GM13976 (cell line): ENCODE results near the gene CCDC33.

Experiments used
- DNase-seq: peaks from one replicate; pipeline ENCODE4 v3.0.0; 2012; ENCODE audit warnings: low spot score
- CTCF ChIP-seq: IDR thresholded peaks from 2 replicates; pipeline ENCODE4 v1.5.1; 2012; ENCODE audit warnings: borderline replicate concordance, mild to moderate bottlenecking; ENCODE audit not compliant: insufficient read depth; ENCODE audit errors: extremely low read depth, missing control alignments, control extremely low read depth
- in situ Hi-C: fragments of 300-500 bp; cut with MboI; formaldehyde crosslinking; loops from one replicate; pipeline ENCODE4 v1.12.0; 2022; ENCODE audit warnings: low sequenced_read_pairs, mixed read lengths, inconsistent platforms; ENCODE audit not compliant: unreplicated experiment

Gene CCDC33

GRCh38 chr15:74227968-74228722, 8.0 kb upstream of the CCDC33 start:
- TF ChIP-seq CTCF = no peak
- in situ Hi-C loops = no loop called here
- no peak for DNase-seq

GRCh38 chr15:74228723-74229081, 7.4 kb upstream of the CCDC33 start:
- in situ Hi-C loops = no loop called here
- TF ChIP-seq CTCF = no peak
- no peak for DNase-seq

GRCh38 chr15:74229686-74230085, 6.4 kb upstream of the CCDC33 start:
- TF ChIP-seq CTCF = no peak
- in situ Hi-C loops = no loop called here
- no peak for DNase-seq

GRCh38 chr15:74231475-74231874, 4.7 kb upstream of the CCDC33 start:
- in situ Hi-C loops = no loop called here
- no peak for TF ChIP-seq CTCF
- DNase-seq = no peak

GRCh38 chr15:74233373-74233772, 2.8 kb upstream of the CCDC33 start:
- in situ Hi-C loops = no loop called here
- DNase-seq = no peak
- no peak for TF ChIP-seq CTCF

- in situ Hi-C loops = no loop called here
- TF ChIP-seq CTCF = no peak
- DNase-seq = no peak
Measured at GRCh38 chr15:74233851-74234597, 2.1 kb upstream of the CCDC33 start.
